BLaER1 treated with 17β-estradiol and CSF1 and Interleukin-3, amounts not matched to agents 10 nM and 100 nM (cell line): Measurements from ENCODE around the gene TMEM231.

Experiments
- H3K27ac ChIP-seq, 11 experiments: shearing (Covaris generic); formaldehyde crosslinking; 2 replicates each; pipeline ENCODE4 v1.8.1; 2022
- H3K27me3 ChIP-seq, 11 experiments: shearing (Covaris generic); formaldehyde crosslinking; 2 replicates each; pipeline ENCODE4 v1.8.1; 2022
- H3K36me3 ChIP-seq, 11 experiments: shearing (Covaris generic); formaldehyde crosslinking; 2 replicates each; pipeline ENCODE4 v1.8.1; 2022
- H3K4me1 ChIP-seq, 10 experiments: shearing (Covaris generic); formaldehyde crosslinking; 2 replicates each; pipeline ENCODE4 v1.8.1; 2022
- H3K4me2 ChIP-seq, 11 experiments: shearing (Covaris generic); formaldehyde crosslinking; 2 replicates each; pipeline ENCODE4 v1.8.1; 2022
- H3K4me3 ChIP-seq, 10 experiments: shearing (Covaris generic); formaldehyde crosslinking; 2 replicates each; pipeline ENCODE4 v1.8.1; 2022
- H3K9ac ChIP-seq, 11 experiments: shearing (Covaris generic); formaldehyde crosslinking; 2 replicates each; pipeline ENCODE4 v1.8.1; 2022
- H3K9me3 ChIP-seq, 11 experiments: shearing (Covaris generic); formaldehyde crosslinking; replicated peaks in 1 of 11; 2 replicates each; pipeline ENCODE4 v1.8.1; 2022
- H4K20me1 ChIP-seq, 11 experiments: shearing (Covaris generic); formaldehyde crosslinking; 2 replicates each; pipeline ENCODE4 v1.8.1; 2022
- Cebpa-rat ChIP-seq, 11 experiments: shearing (Covaris generic); IDR thresholded peaks; 2 replicates each; pipeline ENCODE4 v1.8.1; 2022

The TMEM231 gene

GRCh38 chr16:75575958-75576357, 19.9 kb upstream of the TMEM231 start:
- H3K4me3 ChIP-seq = no peak overlapping the region
- H3K4me1 ChIP-seq = peaks cover 17 to 38% (median 25%) of the 10 kb centered on the region in 10 experiments
- no peak overlapping the region for H3K4me2 ChIP-seq
- no peak overlapping the region for H3K9ac ChIP-seq
- no peak overlapping the region for H3K27ac ChIP-seq
- H4K20me1 ChIP-seq = peaks cover 19 to 85% (median 65%) of the 10 kb centered on the region in 11 experiments; a peak in 21 of 22 replicates
- H3K9me3 ChIP-seq = no peaks in the 10 kb centered on the region
- no peak for TF ChIP-seq Cebpa-rat (IDR thresholded peaks at IDR 0.05)
- no peaks in the 10 kb centered on the region for H3K27me3 ChIP-seq
- H3K36me3 ChIP-seq = peaks cover 95 to 100% (median 97%) of the 10 kb centered on the region in 11 experiments

DNA sequence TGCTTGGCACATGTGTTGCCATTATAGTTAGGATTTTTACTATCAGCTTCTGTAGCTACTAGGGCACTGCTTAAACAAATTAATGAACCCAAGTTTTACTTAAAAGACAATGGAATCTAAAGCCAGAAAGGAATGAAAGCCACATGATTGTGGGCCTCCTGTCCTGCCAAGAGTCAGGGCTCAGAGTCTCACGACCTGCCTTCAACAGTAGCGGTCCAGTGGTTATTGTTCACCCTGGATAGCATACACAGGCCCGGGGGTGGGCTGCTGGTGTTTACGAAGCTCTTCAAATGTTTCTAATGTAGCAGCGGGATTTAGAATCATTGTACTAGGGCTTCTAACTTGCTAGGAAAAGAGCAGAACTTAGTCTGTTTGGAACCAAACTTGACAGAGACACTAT, 17.9 kb upstream of the TMEM231 start:
- peaks cover 93 to 100% (median 100%) of the 10 kb centered on the region in 11 experiments for H3K36me3 ChIP-seq
- H3K9ac ChIP-seq = no peak overlapping the region
- peaks cover 37 to 98% (median 82%) of the 10 kb centered on the region in 11 experiments for H4K20me1 ChIP-seq
- H3K9me3 ChIP-seq = no peaks in the 10 kb centered on the region
- peaks cover 22 to 48% (median 39%) of the 10 kb centered on the region in 10 experiments for H3K4me1 ChIP-seq
- no peak overlapping the region for H3K4me3 ChIP-seq
- H3K27ac ChIP-seq = no peak overlapping the region
- no peak overlapping the region for H3K4me2 ChIP-seq
- no peak for TF ChIP-seq Cebpa-rat (IDR thresholded peaks at IDR 0.05)
- H3K27me3 ChIP-seq = no peaks in the 10 kb centered on the region

- Histone ChIP-seq H3K27ac (no peak overlapping the region), H3K4me1 (peaks cover 27 to 56% (median 42%) of the 10 kb centered on the region in 10 experiments), H4K20me1 (peaks cover 44 to 99% (median 92%) of the 10 kb centered on the region in 11 experiments), H3K36me3 (peaks cover 93 to 100% (median 100%) of the 10 kb centered on the region in 11 experiments), H3K27me3 (no peaks in the 10 kb centered on the region), H3K4me2 (peak overlapping the region in 3 of 11 experiments; percentile 15 to 85 (median 83); a peak in 5 of 22 replicates), H3K4me3 (no peak overlapping the region), H3K9ac (no peak overlapping the region), H3K9me3 (no peaks in the 10 kb centered on the region)
- no peak for TF ChIP-seq Cebpa-rat (IDR thresholded peaks at IDR 0.05)
Measured at GRCh38 chr16:75572864-75573542, 17.0 kb upstream of the TMEM231 start.

- no peaks in the 10 kb centered on the region for H3K9me3 ChIP-seq
- no peak for TF ChIP-seq Cebpa-rat (IDR thresholded peaks at IDR 0.05)
- peaks cover 73 to 83% (median 81%) of the 10 kb centered on the region in 11 experiments for H3K36me3 ChIP-seq
- peak overlapping the region; percentile 18 to 97 (median 57); a peak in 18 of 22 replicates for H3K4me2 ChIP-seq
- H3K27me3 ChIP-seq = no peaks in the 10 kb centered on the region
- H3K27ac ChIP-seq = peak overlapping the region in 4 of 11 experiments; percentile 47 to 67 (median 52); a peak in 8 of 22 replicates
- peaks cover 43 to 69% (median 57%) of the 10 kb centered on the region in 10 experiments for H3K4me1 ChIP-seq
- H3K4me3 ChIP-seq = no peak overlapping the region
- H4K20me1 ChIP-seq = peaks cover 53 to 92% (median 89%) of the 10 kb centered on the region in 11 experiments
- peak overlapping the region in 4 of 11 experiments; percentile 25 to 59 (median 42); a peak in 5 of 22 replicates for H3K9ac ChIP-seq
Measured at GRCh38 chr16:75570396-75571065, 14.5 kb upstream of the TMEM231 start.

GRCh38 chr16:75567911-75568310, 11.9 kb upstream of the TMEM231 start:
- peak overlapping the region; percentile 94 to 100 (median 98) for H3K4me2 ChIP-seq

GRCh38 chr16:75566758-75567255, 10.8 kb upstream of the TMEM231 start:
- H4K20me1 ChIP-seq = peaks cover 34 to 55% (median 53%) of the 10 kb centered on the region in 11 experiments; a peak in 21 of 22 replicates
- no peak for TF ChIP-seq Cebpa-rat (IDR thresholded peaks at IDR 0.05)
- peak overlapping the region; percentile 70 to 87 (median 81) for H3K27ac ChIP-seq
- H3K27me3 ChIP-seq = no peaks in the 10 kb centered on the region
- peak overlapping the region; percentile 85 to 95 (median 89) for H3K9ac ChIP-seq
- peak overlapping the region; percentile 85 to 100 (median 96) for H3K4me3 ChIP-seq
- H3K4me1 ChIP-seq = peaks cover 55 to 65% (median 60%) of the 10 kb centered on the region in 10 experiments
- H3K36me3 ChIP-seq = peaks cover 36 to 46% (median 44%) of the 10 kb centered on the region in 11 experiments
- H3K4me2 ChIP-seq = peak overlapping the region; percentile 94 to 100 (median 98)
- H3K9me3 ChIP-seq = no peaks in the 10 kb centered on the region

More at GRCh38 chr16:75567911-75568310, 11.9 kb upstream of the TMEM231 start:
- Histone ChIP-seq H3K36me3 (peaks cover 47 to 57% (median 55%) of the 10 kb centered on the region in 11 experiments), H4K20me1 (peaks cover 40 to 66% (median 63%) of the 10 kb centered on the region in 11 experiments), H3K9me3 (no peaks in the 10 kb centered on the region), H3K4me1 (peaks cover 55 to 76% (median 66%) of the 10 kb centered on the region in 10 experiments), H3K4me3 (peak overlapping the region in 2 of 10 experiments; percentile 89 to 97; a peak in 1 of 20 replicates), H3K27ac (no peak overlapping the region), H3K27me3 (no peaks in the 10 kb centered on the region), H3K9ac (peak overlapping the region in 3 of 11 experiments; percentile 9 to 93 (median 89); a peak in 3 of 22 replicates)
- no peak for TF ChIP-seq Cebpa-rat (IDR thresholded peaks at IDR 0.05)

DNA sequence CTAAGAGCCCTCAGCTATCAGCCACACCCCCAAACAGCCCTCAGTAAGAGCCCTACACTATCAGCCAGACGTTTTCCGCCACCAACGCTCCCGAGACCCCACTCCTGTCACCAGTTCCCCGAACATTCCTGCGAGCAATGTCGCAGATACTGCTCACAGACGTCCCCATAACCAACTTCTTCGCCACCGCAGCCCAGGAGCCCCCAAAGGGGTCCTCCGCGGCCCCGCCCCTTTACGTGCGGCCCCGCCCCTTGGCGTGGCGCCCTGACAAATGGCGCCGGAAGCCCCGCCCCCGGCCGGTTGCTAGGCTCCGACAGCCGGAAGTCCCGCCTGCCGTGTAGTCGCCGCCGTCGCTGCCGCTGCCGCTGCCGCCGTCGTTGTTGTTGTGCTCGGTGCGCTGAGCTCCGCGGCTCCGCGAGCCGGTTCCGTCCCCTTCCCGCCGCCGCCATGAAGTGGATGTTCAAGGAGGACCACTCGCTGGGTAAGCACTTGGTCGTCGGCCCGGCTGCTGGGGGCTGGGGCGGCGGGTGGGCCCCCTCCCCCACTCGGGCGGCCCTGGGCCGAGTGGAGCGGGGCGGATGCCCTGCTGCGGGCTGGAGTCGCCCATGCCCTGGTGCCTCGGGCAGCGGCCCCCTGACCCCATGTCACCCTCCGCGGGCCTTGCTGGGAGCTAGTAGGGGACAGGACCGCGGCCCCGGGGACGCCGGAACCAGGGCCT, 10.1 kb upstream of the TMEM231 start, which contains the start of gene GABARAPL2:
Gene GABARAPL2, plus strand, starts transcription at position 340 of the 718 bp plus-strand sequence. Its CDS starts 108 bp downstream, at position 448.
- Histone ChIP-seq H3K9ac (peak within 1 kb of the TSS; percentile 85 to 95 (median 89)), H3K36me3 (peaks cover 30 to 40% (median 38%) of the 10 kb centered on the region in 11 experiments), H3K9me3 (no peaks in the 10 kb centered on the region), H3K4me1 (peaks cover 53 to 59% (median 57%) of the 10 kb centered on the region in 10 experiments), H3K27ac (peak within 1 kb of the TSS; percentile 70 to 87 (median 81)), H4K20me1 (peaks cover 34 to 49% (median 48%) of the 10 kb centered on the region in 11 experiments; a peak in 21 of 22 replicates), H3K4me2 (peak within 1 kb of the TSS; percentile 94 to 100 (median 98)), H3K27me3 (no peaks in the 10 kb centered on the region), H3K4me3 (peak within 1 kb of the TSS; percentile 85 to 100 (median 96))
- no peak for TF ChIP-seq Cebpa-rat (IDR thresholded peaks at IDR 0.05)

DNA sequence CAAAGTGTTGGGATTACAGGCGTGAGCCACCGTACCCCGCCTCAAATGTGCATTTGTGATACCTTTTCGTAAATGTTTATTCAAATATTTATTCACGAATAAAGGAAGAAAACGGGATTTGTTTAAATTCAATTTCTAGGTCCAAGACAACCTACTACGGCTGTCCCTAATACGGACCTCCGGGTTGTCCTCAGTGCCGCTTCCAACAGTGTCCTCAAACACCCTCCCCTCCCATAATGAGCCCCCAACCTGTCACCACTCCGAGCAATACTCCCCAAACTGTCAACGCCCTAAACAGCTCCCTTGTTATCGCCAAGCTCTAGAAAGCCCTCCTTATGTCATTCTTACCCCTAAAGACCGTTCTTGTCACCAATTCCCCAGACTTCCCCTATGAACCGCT, 9.6 kb upstream of the TMEM231 start:
- H3K4me3 ChIP-seq = peak overlapping the region; percentile 85 to 100 (median 96)
- peak overlapping the region; percentile 70 to 87 (median 81); a peak in 20 of 22 replicates for H3K27ac ChIP-seq
- H3K9ac ChIP-seq = peak overlapping the region; percentile 85 to 95 (median 89)
- no peaks in the 10 kb centered on the region for H3K9me3 ChIP-seq
- H3K4me1 ChIP-seq = peaks cover 47 to 56% (median 53%) of the 10 kb centered on the region in 10 experiments
- no peaks in the 10 kb centered on the region for H3K27me3 ChIP-seq
- TF ChIP-seq Cebpa-rat (IDR thresholded peaks at IDR 0.05) = no peak
- H3K4me2 ChIP-seq = peak overlapping the region; percentile 75 to 99 (median 91)
- H4K20me1 ChIP-seq = peaks cover 29 to 44% (median 43%) of the 10 kb centered on the region in 11 experiments; a peak in 21 of 22 replicates
- H3K36me3 ChIP-seq = peaks cover 28 to 34% (median 32%) of the 10 kb centered on the region in 11 experiments
